Epithelial cell of prostate (primary cell): ENCODE results near the gene NISCH.

ENCODE experiments used
- DNase-seq: peaks from one replicate; pipeline ENCODE4 v3.0.0-alpha.2; 2011; ENCODE audit warnings: low read depth, low spot score
- H3K27ac ChIP-seq: fragments of 450-650 bp; 2 replicates; pipeline ENCODE4 v1.5.1; 2017; ENCODE audit warnings: mild to moderate bottlenecking

The NISCH gene

GRCh38 chr3:52533623-52534280 is 78.3 kb downstream of the NISCH start, which contains the start of gene NT5DC2:
NT5DC2 (minus strand) TSS chr3:52533857; CDS start chr3:52533737, 120 bp downstream.
- no peak for DNase-seq
- peak within 1 kb of the TSS; percentile 40 for H3K27ac ChIP-seq

DNA sequence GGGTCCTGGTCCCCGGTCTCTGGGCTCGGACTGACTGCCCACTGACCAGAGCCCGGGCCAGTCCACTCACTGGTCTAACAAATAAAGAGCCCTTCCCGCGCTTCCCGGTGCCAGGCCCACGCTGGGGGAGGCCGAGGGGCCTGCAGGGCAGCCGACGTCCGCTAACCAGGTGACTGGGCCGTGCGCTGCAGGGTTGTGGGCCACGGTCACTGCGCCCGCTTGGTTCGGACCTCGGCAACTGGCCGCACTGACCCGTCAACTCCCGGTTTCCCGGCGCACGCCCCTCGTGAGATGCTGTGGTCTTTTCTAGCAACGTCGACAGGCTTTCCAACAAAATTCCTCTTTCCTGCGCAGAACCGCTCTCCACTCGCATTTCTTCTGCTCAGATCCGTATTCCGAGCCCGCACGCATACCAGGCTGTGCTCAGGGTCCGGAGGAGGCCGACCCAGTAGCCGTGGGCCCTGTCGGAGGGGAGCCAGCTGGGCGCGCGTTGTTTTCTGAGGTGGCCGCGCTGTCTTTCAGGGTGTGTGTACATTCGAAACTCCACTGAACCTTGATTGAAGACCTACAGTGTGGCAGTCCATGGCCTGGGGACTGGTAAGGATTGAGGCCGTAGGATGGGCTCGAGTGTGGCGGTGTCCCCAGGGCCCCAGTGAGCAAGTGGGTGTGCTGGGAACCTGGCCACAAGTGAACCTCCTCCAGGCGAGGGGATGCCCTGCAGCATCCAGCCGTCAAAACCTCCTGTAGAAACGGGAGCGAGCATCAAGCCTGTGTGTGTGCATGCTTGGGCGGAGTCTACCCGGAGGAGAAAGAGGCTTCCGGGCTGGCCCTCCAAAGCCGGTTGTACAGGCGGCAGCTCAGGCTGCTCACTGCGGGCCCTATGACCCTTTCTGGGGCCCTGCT is 79.1 kb downstream of the NISCH start:
- H3K27ac ChIP-seq = peak overlapping the region; percentile 27
- no peak for DNase-seq

DNA sequence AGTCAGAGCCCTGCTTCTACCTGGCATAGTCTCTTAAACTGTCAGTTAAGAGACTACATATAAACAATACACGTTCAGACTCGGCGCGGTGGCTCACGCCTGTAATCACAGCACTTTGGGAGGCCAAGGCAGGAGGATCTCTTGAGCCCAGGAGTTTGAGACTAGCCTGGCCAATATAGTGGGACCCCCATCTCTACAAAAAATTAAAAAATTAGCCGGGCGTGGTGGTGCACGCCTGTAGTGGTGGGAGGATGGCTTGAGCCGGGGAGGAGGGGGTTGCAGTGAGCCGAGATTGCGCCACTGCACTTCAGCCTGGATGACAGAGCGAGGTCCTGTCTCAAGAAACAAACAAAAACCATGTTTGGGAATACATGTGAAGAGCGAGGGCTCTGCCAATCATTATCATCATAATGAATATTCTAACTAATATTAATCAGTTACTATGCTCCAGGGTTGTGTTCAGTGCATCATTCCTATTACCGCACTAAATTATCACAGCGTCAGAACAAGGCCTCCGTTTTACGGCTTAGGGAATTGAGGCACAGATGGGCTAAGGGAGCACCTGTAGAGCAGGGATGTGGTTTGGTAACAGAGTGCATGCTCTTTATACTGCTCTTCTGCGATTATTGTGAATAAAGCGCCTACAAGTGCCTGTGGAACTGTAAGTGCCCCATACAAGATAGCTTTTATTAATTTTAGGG is 80.2 kb downstream of the NISCH start:
- peak overlapping the region; percentile 27 for H3K27ac ChIP-seq
- DNase-seq = no peak

DNA sequence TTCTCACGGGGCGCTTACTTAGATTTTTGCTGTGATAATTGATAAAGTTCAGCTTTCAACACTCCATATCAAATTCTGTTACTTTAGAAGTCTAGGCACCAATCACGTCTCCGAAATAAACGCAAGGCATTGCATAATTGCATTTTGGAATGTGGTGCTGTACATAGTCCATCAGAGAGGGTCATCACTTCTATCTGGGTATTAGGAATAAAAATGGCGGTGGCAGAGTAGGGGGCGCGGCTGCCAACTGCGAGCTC is 80.6 kb downstream of the NISCH start:
- H3K27ac ChIP-seq = no peak overlapping the region
- no peak for DNase-seq

DNA sequence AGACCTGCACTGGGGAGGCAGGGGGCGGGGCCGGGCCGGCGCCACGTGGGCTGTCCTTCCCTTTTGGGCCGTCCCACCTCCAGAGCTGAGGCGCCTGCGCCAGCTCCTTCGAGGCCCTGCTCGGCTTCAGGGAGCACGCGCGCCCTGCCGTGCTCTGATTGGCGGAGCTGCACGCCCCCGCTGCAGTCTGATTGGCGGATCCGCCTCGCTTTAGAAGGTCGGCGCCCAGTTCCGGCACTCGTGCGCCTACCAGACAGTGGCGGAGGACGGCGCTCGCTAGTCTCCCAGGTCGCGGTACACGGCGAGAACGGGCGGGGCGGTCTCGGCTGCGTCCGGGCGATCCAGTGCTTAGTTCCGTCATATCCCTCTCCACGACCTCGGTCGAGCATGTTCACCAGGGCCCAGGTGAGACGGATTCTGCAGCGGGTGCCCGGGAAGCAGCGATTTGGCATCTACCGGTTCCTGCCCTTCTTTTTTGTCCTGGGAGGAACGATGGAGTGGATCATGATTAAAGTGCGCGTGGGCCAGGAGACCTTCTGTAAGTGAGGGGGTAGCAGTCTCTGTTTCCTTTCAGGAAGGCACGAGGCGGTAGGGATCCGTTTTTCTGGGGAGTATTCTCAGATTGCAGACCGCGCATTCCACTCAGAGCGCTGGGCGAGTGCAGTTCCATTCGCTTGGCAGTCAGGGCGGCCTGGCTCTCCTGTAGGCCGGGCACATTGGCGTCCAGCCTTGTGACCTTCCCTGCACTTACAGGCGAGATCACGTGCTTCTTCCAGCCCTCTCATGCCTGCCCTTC is 81.2 kb downstream of the NISCH start, which contains the start of gene UQCC5:
TSS of gene UQCC5 (plus strand) at position 237 of the 796 bp plus-strand sequence. CDS start at position 388, 151 bp downstream.
- peak; percentile 95 for DNase-seq
- peak within 1 kb of the TSS; percentile 77 for H3K27ac ChIP-seq

DNA sequence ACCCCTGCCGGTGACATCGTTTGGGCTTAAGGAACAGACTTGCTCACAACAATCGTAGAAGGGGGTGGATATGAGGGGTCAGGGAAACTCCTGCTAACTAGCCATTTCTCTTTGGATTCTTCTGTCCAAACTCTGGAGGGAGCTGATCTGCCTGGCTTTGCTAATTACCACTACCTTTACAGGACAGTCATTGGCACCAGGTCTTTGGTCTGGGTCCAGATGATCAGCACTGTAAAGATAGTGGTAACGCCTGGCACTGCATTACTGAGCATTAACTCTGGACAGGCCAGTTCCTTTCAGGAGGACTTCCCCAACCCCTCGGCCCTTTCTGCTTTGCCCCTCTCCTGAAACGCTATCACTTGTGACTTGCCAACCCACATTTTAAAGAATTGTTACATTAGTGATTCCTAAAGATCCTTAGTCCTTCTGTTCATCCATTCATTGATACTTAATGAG is 81.8 kb downstream of the NISCH start:
- peak overlapping the region; percentile 77 for H3K27ac ChIP-seq
- DNase-seq = no peak

GRCh38 chr3:52537726-52538421 is 82.5 kb downstream of the NISCH start:
- no peak overlapping the region for H3K27ac ChIP-seq
- DNase-seq = no peak

DNA sequence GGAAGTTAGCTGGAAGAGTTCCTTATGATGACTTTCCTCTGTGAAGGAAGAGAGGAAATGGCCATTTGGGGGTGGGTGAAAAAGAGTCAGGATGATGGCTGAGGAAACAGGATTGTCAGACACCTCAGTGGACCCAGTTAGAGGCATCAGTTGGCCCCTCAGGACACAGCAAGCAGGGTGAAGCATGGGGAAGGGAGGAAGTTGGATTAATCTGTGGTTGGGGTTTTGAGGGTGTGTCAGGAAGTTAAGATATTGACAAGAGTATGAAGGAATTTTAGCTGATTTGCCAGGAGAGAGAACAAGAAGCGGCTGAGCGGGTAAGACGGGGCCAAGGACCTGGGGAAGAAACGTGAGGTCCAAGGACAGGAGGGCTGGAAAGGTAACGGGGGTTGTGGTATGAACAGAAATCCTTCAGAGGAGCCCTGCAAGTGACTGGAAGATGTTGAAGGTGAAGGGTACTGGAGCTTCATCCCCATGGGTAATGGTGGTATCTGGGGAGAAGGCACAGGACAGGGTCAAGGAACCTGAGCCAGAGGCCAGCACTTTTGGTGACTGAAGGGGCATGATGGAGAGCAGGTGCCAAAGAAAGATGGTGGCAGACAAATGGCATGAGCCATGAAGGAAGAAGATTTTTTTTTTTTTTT is 83.7 kb downstream of the NISCH start:
- DNase-seq = no peak
- peak overlapping the region; percentile 23 for H3K27ac ChIP-seq

GRCh38 chr3:52541050-52541449 is 85.6 kb downstream of the NISCH start:
- no peak overlapping the region for H3K27ac ChIP-seq
- DNase-seq = no peak
